Panc1 (cell line): ENCODE results near the gene SOX12. TPM values are rescaled to one million over a fixed set of nuclear protein-coding genes. Genes with fewer than 3 reads are reported as not detected.

Experiments
- ATAC-seq: fragments of 200-7000 bp; cut with Tn5 transposase; 2 replicates; pipeline ENCODE4 v1.9.1; 2020; ENCODE audit warnings: mild to moderate bottlenecking, moderate library complexity
- BruUV-seq: library from RNA; stranded (reverse); fragments of 400-500 nt; replicated peaks from 2 replicates; lab custom pipeline; 2021; lab: Mats Ljungman, UMichigan
- CTCF ChIA-PET: fragments of 300-600 bp; sonication (Branson Sonifier 250); formaldehyde crosslinking; loops from one replicate; lab custom pipeline; 2022; ENCODE audit warnings: antibody characterized with exemption; lab: Charles Lee
- POLR2A ChIA-PET: fragments of 300-600 bp; sonication (Branson Sonifier 250); formaldehyde crosslinking; loops from one replicate; lab custom pipeline; 2022; ENCODE audit warnings: antibody characterized with exemption; lab: Charles Lee
- DNase-seq: peaks from one replicate; pipeline ENCODE4 v3.0.0-alpha.2; 2010; ENCODE audit warnings: low read depth, low spot score
- H3K27ac ChIP-seq: 2 replicates; pipeline ENCODE4 v1.5.1; 2011; ENCODE audit warnings: mild to moderate bottlenecking, low read length, inconsistent platforms
- H3K27me3 ChIP-seq: fragments of 200-500 bp; sonication (Bioruptor generic); 2 replicates; pipeline ENCODE4 v1.6.0; 2014; ENCODE audit warnings: low read length, inconsistent platforms; ENCODE audit not compliant: control insufficient read depth, insufficient read depth
- H3K36me3 ChIP-seq: fragments of 200-500 bp; sonication (Bioruptor generic); 2 replicates; pipeline ENCODE4 v1.5.1; 2014; ENCODE audit warnings: inconsistent platforms, mild to moderate bottlenecking, low read length, moderate library complexity; ENCODE audit not compliant: control insufficient read depth, insufficient read depth
- H3K4me1 ChIP-seq: 2 replicates; pipeline ENCODE4 v1.5.1; 2011; ENCODE audit warnings: inconsistent platforms, mild to moderate bottlenecking, low read length, moderate library complexity; ENCODE audit not compliant: control insufficient read depth, insufficient read depth
- H3K4me3 ChIP-seq, 2 experiments: 2 replicates each; pipeline ENCODE4 v1.5.1; 2011 to 2012; ENCODE audit warnings: low read depth in 2 of 2, low read length in 2 of 2, mild to moderate bottlenecking in 2 of 2, inconsistent platforms in 1 of 2, moderate library complexity in 1 of 2
- H3K9me3 ChIP-seq: fragments of 200-500 bp; sonication (Bioruptor generic); 2 replicates; pipeline ENCODE4 v1.5.1; 2014; ENCODE audit warnings: low read depth, mild to moderate bottlenecking, inconsistent platforms, low read length, moderate library complexity; ENCODE audit not compliant: control insufficient read depth, insufficient read depth
- CTCF ChIP-seq: fragments of 450-650 bp; IDR thresholded peaks from 2 replicates; pipeline ENCODE4 v1.5.1; 2017; ENCODE audit warnings: mild to moderate bottlenecking
- POLR2AphosphoS5 ChIP-seq: IDR thresholded peaks from 2 replicates; pipeline ENCODE4 v1.6.1; 2012; ENCODE audit warnings: mild to moderate bottlenecking, low read depth, low read length, moderate library complexity
- REST ChIP-seq, 2 experiments: IDR thresholded peaks; 2 replicates each; pipeline ENCODE4 v1.6.1; 2011 to 2012; ENCODE audit warnings: low read depth in 2 of 2, control low read depth in 1 of 2, low read length in 1 of 2, mild to moderate bottlenecking in 1 of 2, moderate library complexity in 1 of 2; ENCODE audit not compliant: insufficient read depth in 1 of 2
- SIN3A ChIP-seq: IDR thresholded peaks from 2 replicates; pipeline ENCODE4 v1.6.1; 2012; ENCODE audit warnings: low read depth, mild to moderate bottlenecking, low read length, moderate library complexity, borderline replicate concordance; ENCODE audit not compliant: insufficient read depth
- TCF7L2 ChIP-seq: IDR thresholded peaks from 2 replicates; pipeline ENCODE4 v1.6.1; 2011; ENCODE audit warnings: mild to moderate bottlenecking, low read depth, low read length, inconsistent platforms
- in situ Hi-C: cut with HindIII; loops from 2 replicates; pipeline ENCODE4 v1.10.0; 2016; ENCODE audit warnings: low sequenced_read_pairs, low pct_unique_long_range_greater_than_20kb
- intact Hi-C: fragments of 100-400 bp; cut with micrococcal nuclease; formaldehyde crosslinking; loops from one replicate; pipeline ENCODE4 v1.10.0; 2022; ENCODE audit not compliant: unreplicated experiment
- total RNA-seq: library from RNA; stranded (reverse); gene quantifications from one replicate; pipeline ENCODE4 v1.2.1, GENCODE V29; 2021; ENCODE audit not compliant: unreplicated experiment

Gene SOX12
- total RNA-seq, 1 experiment from 2014 or later, result 48.6 TPM

GRCh38 chr20:284172-284571, 41.2 kb upstream of the SOX12 start:
- Histone ChIP-seq H3K36me3 (no peaks in the 10 kb centered on the region; the same call in 1 of the 2 replicates), H3K4me1 (no peaks in the 10 kb centered on the region), H3K27ac (no peak overlapping the region), H3K9me3 (no peaks in the 10 kb centered on the region), H3K4me3 (no peak overlapping the region), H3K27me3 (no peaks in the 10 kb centered on the region)
- in situ Hi-C loops, result no loop called here
- TF ChIP-seq CTCF (no peak), TCF7L2 (no peak), REST (IDR thresholded peaks at IDR 0.05; ENCODE audit: insufficient read depth in 1 of 2, low read depth in 2 of 2, low read length in 1 of 2) (no peak), POLR2AphosphoS5 (no peak), SIN3A (no peak)
- intact Hi-C loops, result no loop called here
- ChIA-PET POLR2A (no interaction called here), CTCF (interaction anchor here (0.6 kb wide), 1 partner anchor 26 kb away, joined by 6 read pairs; no protein-coding TSS in a partner anchor)
- ATAC-seq (no peak), DNase-seq (no peak)
- BruUV-seq, result no TSS peak

GRCh38 chr20:286508-286907, 38.8 kb upstream of the SOX12 start:
- no peak overlapping the region for H3K27ac ChIP-seq
- ChIA-PET POLR2A (interaction anchor here (0.6 kb wide), 1 partner anchor 65 kb away, joined by 4 read pairs; no protein-coding TSS in a partner anchor), CTCF (no interaction called here)
- peaks cover 8% of the 10 kb centered on the region for H3K4me1 ChIP-seq
- no TSS peak for BruUV-seq
- in situ Hi-C loops, result no loop called here
- H3K4me3 ChIP-seq, result no peak overlapping the region
- TF ChIP-seq POLR2AphosphoS5, result no peak
- TF ChIP-seq SIN3A, result no peak
- TF ChIP-seq CTCF, result no peak
- no peak for TF ChIP-seq TCF7L2
- TF ChIP-seq REST (IDR thresholded peaks at IDR 0.05; ENCODE audit: insufficient read depth in 1 of 2, low read depth in 2 of 2, low read length in 1 of 2), result no peak
- ATAC-seq (no peak), DNase-seq (no peak)
- H3K9me3 ChIP-seq, result no peaks in the 10 kb centered on the region
- no peaks in the 10 kb centered on the region; the same call in 1 of the 2 replicates for H3K36me3 ChIP-seq
- intact Hi-C loops, result no loop called here
- H3K27me3 ChIP-seq, result no peaks in the 10 kb centered on the region
